ENCODE measurements around the gene FRMD5. TPM values are rescaled to one million over a fixed set of nuclear protein-coding genes. Genes with fewer than 3 reads are reported as not detected.

Gene FRMD5
- total RNA-seq, 4 donors from 2014 or later: 0.31 to 0.72 TPM; not detected in 2

- H3K9me3 ChIP-seq: no peaks in the 10 kb centered on the region
- H3K4me3 ChIP-seq: no peak overlapping the region
- 100% methylated on average over 3 of the region's 3 CpGs for WGBS
- no peaks in the 10 kb centered on the region for H3K4me1 ChIP-seq
- H3K27ac ChIP-seq: no peak overlapping the region
- no peak for DNase-seq (ENCODE audit: low spot score in 2 of 2)
- H3K36me3 ChIP-seq: no peaks in the 10 kb centered on the region
- H3K27me3 ChIP-seq: no peaks in the 10 kb centered on the region
- no peak for TF ChIP-seq EP300 (IDR thresholded peaks at IDR 0.05)
- TF ChIP-seq POLR2AphosphoS5 (IDR thresholded peaks at IDR 0.05): no peak
- TF ChIP-seq CTCF (IDR thresholded peaks at IDR 0.05): no peak
- TF ChIP-seq POLR2A (IDR thresholded peaks at IDR 0.05): no peak
Observed at GRCh38 chr15:43883571-43883970, 311.5 kb downstream of the FRMD5 start.

- 87% methylated on average over 7 of the region's 7 CpGs for WGBS
Observed at GRCh38 chr15:43881944-43882343, 313.1 kb downstream of the FRMD5 start.

GRCh38 chr15:43881245-43881644 is 313.8 kb downstream of the FRMD5 start:
- Histone ChIP-seq H3K9me3 (no peaks in the 10 kb centered on the region), H3K4me3 (no peak overlapping the region), H3K27ac (no peak overlapping the region), H3K27me3 (no peaks in the 10 kb centered on the region), H3K4me1 (no peaks in the 10 kb centered on the region), H3K36me3 (peaks cover 4% of the 10 kb centered on the region)
- 99% methylated on average over 4 of the region's 4 CpGs for WGBS
- DNase-seq (ENCODE audit: low spot score in 2 of 2): peak in 1 of 2 donors; percentile 28
- TF ChIP-seq EP300 (IDR thresholded peaks at IDR 0.05): no peak
- TF ChIP-seq POLR2AphosphoS5 (IDR thresholded peaks at IDR 0.05): no peak
- TF ChIP-seq POLR2A (IDR thresholded peaks at IDR 0.05): no peak
- no peak for TF ChIP-seq CTCF (IDR thresholded peaks at IDR 0.05)

More at GRCh38 chr15:43881944-43882343, 313.1 kb downstream of the FRMD5 start:
- Histone ChIP-seq H3K36me3 (peaks cover 4% of the 10 kb centered on the region), H3K27ac (no peak overlapping the region), H3K27me3 (no peaks in the 10 kb centered on the region), H3K4me3 (no peak overlapping the region), H3K9me3 (no peaks in the 10 kb centered on the region), H3K4me1 (no peaks in the 10 kb centered on the region)
- no peak for TF ChIP-seq EP300 (IDR thresholded peaks at IDR 0.05)
- TF ChIP-seq POLR2A (IDR thresholded peaks at IDR 0.05): no peak
- peak in 1 of 2 donors; percentile 20 for TF ChIP-seq CTCF (IDR thresholded peaks at IDR 0.05)
- TF ChIP-seq POLR2AphosphoS5 (IDR thresholded peaks at IDR 0.05): no peak
- no peak for DNase-seq (ENCODE audit: low spot score in 2 of 2)

GRCh38 chr15:43880406-43881194 is 314.5 kb downstream of the FRMD5 start:
- H3K27me3 ChIP-seq: no peaks in the 10 kb centered on the region
- peaks cover 4% of the 10 kb centered on the region for H3K36me3 ChIP-seq
- peak in 1 of 2 donors; percentile 43 for DNase-seq (ENCODE audit: low spot score in 2 of 2)
- no peak overlapping the region for H3K4me3 ChIP-seq
- H3K27ac ChIP-seq: no peak overlapping the region
- no peaks in the 10 kb centered on the region for H3K9me3 ChIP-seq
- no peaks in the 10 kb centered on the region for H3K4me1 ChIP-seq
- WGBS: 89% methylated on average over 5 of the region's 5 CpGs
- TF ChIP-seq EP300 (IDR thresholded peaks at IDR 0.05) (no peak), POLR2AphosphoS5 (IDR thresholded peaks at IDR 0.05) (no peak), POLR2A (IDR thresholded peaks at IDR 0.05) (no peak), CTCF (IDR thresholded peaks at IDR 0.05) (no peak)
